NCI-H1930 (cell line): Measurements from ENCODE around the gene NEXN.
"Not testable (repeated sequence)": the region's sequence is repeated elsewhere in the genome, so short reads cannot be mapped to it uniquely, and the experiment has no call there.

Experiments used
- DNase-seq, 2 experiments: peaks; one replicate each; lab custom pipeline; 2025; lab: John Stamatoyannopoulos, UW

NEXN gene

GRCh38 chr1:77961392-77961791 lies 73.0 kb downstream of the NEXN start:
- DNase-seq = no peak

GRCh38 chr1:77966291-77966690 lies 77.9 kb downstream of the NEXN start:
- DNase-seq = no peak

- DNase-seq = no peak
These were observed 81.8 kb downstream of the NEXN start for GRCh38 chr1:77970192-77970591.

GRCh38 chr1:77972080-77972479 lies 83.7 kb downstream of the NEXN start:
- no peak for DNase-seq

- no peak for DNase-seq
These were observed 87.0 kb downstream of the NEXN start for GRCh38 chr1:77975386-77975785.

GRCh38 chr1:77975907-77976306 lies 87.5 kb downstream of the NEXN start:
- DNase-seq = no peak

- no peak for DNase-seq
These were observed 88.1 kb downstream of the NEXN start for GRCh38 chr1:77976433-77977076.

- DNase-seq = no peak
These were observed 89.5 kb downstream of the NEXN start for GRCh38 chr1:77977989-77978292.

GRCh38 chr1:77978293-77978968 lies 90.0 kb downstream of the NEXN start:
- peak; percentile 8 to 41 for DNase-seq

- DNase-seq = peak; percentile 87 to 92
These were observed 90.8 kb downstream of the NEXN start, which contains the start of gene FUBP1 for GRCh38 chr1:77978969-77979876. Gene FUBP1, minus strand, starts transcription at chr1:77979072. Its CDS starts 68 bp downstream, at chr1:77979004.

GRCh38 chr1:77983352-77983996 lies 95.0 kb downstream of the NEXN start:
- not testable (repeated sequence) for DNase-seq

GRCh38 chr1:77983997-77984355 lies 95.6 kb downstream of the NEXN start:
- no peak for DNase-seq

- DNase-seq = no peak
These were observed 96.2 kb downstream of the NEXN start for GRCh38 chr1:77984629-77985028.

- no peak for DNase-seq
These were observed 98.4 kb downstream of the NEXN start for GRCh38 chr1:77986810-77987209.

GRCh38 chr1:77987919-77988318 lies 99.5 kb downstream of the NEXN start:
- no peak for DNase-seq

- DNase-seq = no peak
These were observed 101.3 kb downstream of the NEXN start for GRCh38 chr1:77989744-77990143.

- DNase-seq = no peak
These were observed 102.3 kb downstream of the NEXN start for GRCh38 chr1:77990629-77991204.

GRCh38 chr1:77991638-77992037 lies 103.2 kb downstream of the NEXN start:
- DNase-seq = no peak
